SU-DHL-6 (cell line): Measurements from ENCODE around the gene SLC4A1.
"Not testable (repeated sequence)": the region's sequence is repeated elsewhere in the genome, so short reads cannot be mapped to it uniquely, and the experiment has no call there.

Experiments
- H2AFZ ChIP-seq: fragments of 200-600 bp; sonication (generic); 2 replicates; pipeline ENCODE4 v1.6.1; 2014; ENCODE audit warnings: low read depth, mild to moderate bottlenecking, moderate library complexity, mixed read lengths, antibody characterized with exemption, low read length; ENCODE audit not compliant: severe bottlenecking
- H3F3A ChIP-seq: fragments of 200-600 bp; shearing (Covaris generic); 2 replicates; pipeline ENCODE4 v1.6.0; 2016; ENCODE audit warnings: antibody characterized with exemption, mild to moderate bottlenecking; ENCODE audit not compliant: insufficient read depth
- H3K27ac ChIP-seq: fragments of 200-600 bp; sonication (generic); 2 replicates; pipeline ENCODE4 v1.5.1; 2016; ENCODE audit warnings: low read depth, mild to moderate bottlenecking, low read length, moderate library complexity, mixed read lengths
- H3K27me3 ChIP-seq: fragments of 200-600 bp; sonication (generic), shearing (Covaris generic); 2 replicates; pipeline ENCODE4 v1.6.0; 2014; ENCODE audit warnings: mild to moderate bottlenecking, low read length
- H3K36me3 ChIP-seq: fragments of 200-600 bp; sonication (generic); 2 replicates; pipeline ENCODE4 v1.6.1; 2014; ENCODE audit warnings: mild to moderate bottlenecking, low read length, mixed read lengths
- H3K4me2 ChIP-seq: fragments of 300-600, 200-600 bp; shearing (Covaris generic), sonication (generic); 2 replicates; pipeline ENCODE4 v1.6.0; 2014; ENCODE audit warnings: low read length, low read depth, mild to moderate bottlenecking; ENCODE audit not compliant: poor library complexity, severe bottlenecking
- H3K4me3 ChIP-seq: fragments of 200-600 bp; sonication (generic); 2 replicates; pipeline ENCODE4 v1.5.1; 2014; ENCODE audit warnings: antibody characterized with exemption, low read length, mild to moderate bottlenecking, mixed read lengths; ENCODE audit not compliant: insufficient read depth, poor library complexity, severe bottlenecking
- H3K79me2 ChIP-seq: fragments of 200-600 bp; sonication (generic); 2 replicates; pipeline ENCODE4 v1.6.1; 2014; ENCODE audit warnings: mild to moderate bottlenecking, low read length, moderate library complexity; ENCODE audit not compliant: insufficient read depth
- H3K9ac ChIP-seq: fragments of 200-600 bp; sonication (generic); 2 replicates; pipeline ENCODE4 v1.7.0; 2014; ENCODE audit warnings: mild to moderate bottlenecking, low read length
- H3K9me2 ChIP-seq: fragments of 200-600 bp; sonication (generic); replicated peaks from 2 replicates; pipeline ENCODE4 v1.6.1; 2014; ENCODE audit warnings: low read length; ENCODE audit not compliant: insufficient read depth
- H3K9me3 ChIP-seq: fragments of 200-600 bp; sonication (generic); 2 replicates; pipeline ENCODE4 v1.6.1; 2014; ENCODE audit warnings: low read length, mixed read lengths; ENCODE audit not compliant: insufficient read depth
- H4K20me1 ChIP-seq: fragments of 200-600 bp; sonication (generic); 2 replicates; pipeline ENCODE4 v1.6.1; 2014; ENCODE audit warnings: low read depth, mild to moderate bottlenecking, antibody characterized with exemption, low read length, moderate library complexity, mixed read lengths
- CTCF ChIP-seq: fragments of 200-600 bp; sonication (generic); IDR thresholded peaks from one replicate; pipeline ENCODE4 v1.5.1; 2017; ENCODE audit warnings: antibody characterized with exemption, mild to moderate bottlenecking, low read length, moderate library complexity; ENCODE audit not compliant: insufficient read depth, poor library complexity, severe bottlenecking
- EZH2phosphoT487 ChIP-seq: fragments of 200-600 bp; sonication (generic), shearing (Covaris generic); conservative IDR thresholded peaks from 2 replicates; pipeline ENCODE4 v1.6.1; 2018; ENCODE audit warnings: mild to moderate bottlenecking, antibody characterized with exemption, low read length, moderate library complexity, mixed read lengths

Gene SLC4A1

GRCh38 chr17:44241106-44241624 is 26.8 kb downstream of the SLC4A1 start:
- H3K27ac ChIP-seq, result no peak overlapping the region
- no peak overlapping the region for H3K4me2 ChIP-seq
- no peak overlapping the region for H2AFZ ChIP-seq
- no peaks in the 10 kb centered on the region for H3K27me3 ChIP-seq
- H3K79me2 ChIP-seq, result no peaks in the 10 kb centered on the region
- H3K9ac ChIP-seq, result no peak overlapping the region
- TF ChIP-seq CTCF, result no peak
- H3K9me2 ChIP-seq, result no peaks in the 10 kb centered on the region
- no peaks in the 10 kb centered on the region for H3K9me3 ChIP-seq
- no peaks in the 10 kb centered on the region for H3F3A ChIP-seq
- H3K4me3 ChIP-seq, result no peak overlapping the region
- no peaks in the 10 kb centered on the region for H3K36me3 ChIP-seq
- no peaks in the 10 kb centered on the region for H4K20me1 ChIP-seq

GRCh38 chr17:44237886-44238285 is 30.0 kb downstream of the SLC4A1 start:
- H3K9me2 ChIP-seq, H3K4me3 ChIP-seq, H4K20me1 ChIP-seq, H3K9me3 ChIP-seq, H3K27ac ChIP-seq, H3K36me3 ChIP-seq, H3K79me2 ChIP-seq, H3K27me3 ChIP-seq, H3F3A ChIP-seq, H3K9ac ChIP-seq, H3K4me2 ChIP-seq, H2AFZ ChIP-seq: not testable (repeated sequence)

GRCh38 chr17:44236444-44236991 is 31.4 kb downstream of the SLC4A1 start:
- Histone ChIP-seq H3K9me2 (no peaks in the 10 kb centered on the region), H3K9me3 (no peaks in the 10 kb centered on the region), H3K4me3 (no peak overlapping the region), H3K79me2 (no peaks in the 10 kb centered on the region), H2AFZ (no peak overlapping the region), H3K27ac (no peak overlapping the region), H3K27me3 (no peaks in the 10 kb centered on the region), H4K20me1 (no peaks in the 10 kb centered on the region), H3F3A (no peaks in the 10 kb centered on the region), H3K9ac (no peak overlapping the region), H3K4me2 (no peak overlapping the region), H3K36me3 (no peaks in the 10 kb centered on the region)
- TF ChIP-seq EZH2phosphoT487 (no peak), CTCF (no peak)

- no peaks in the 10 kb centered on the region for H3K27me3 ChIP-seq
- no peaks in the 10 kb centered on the region for H3K9me2 ChIP-seq
- no peak overlapping the region for H3K4me3 ChIP-seq
- no peaks in the 10 kb centered on the region for H3K9me3 ChIP-seq
- no peak overlapping the region for H3K27ac ChIP-seq
- no peak for TF ChIP-seq EZH2phosphoT487
- TF ChIP-seq CTCF, result no peak
- no peaks in the 10 kb centered on the region for H3K36me3 ChIP-seq
- H3K9ac ChIP-seq, result no peak overlapping the region
- no peaks in the 10 kb centered on the region for H4K20me1 ChIP-seq
- H3F3A ChIP-seq, result no peaks in the 10 kb centered on the region
- H3K79me2 ChIP-seq, result no peaks in the 10 kb centered on the region
- no peak overlapping the region for H2AFZ ChIP-seq
- no peak overlapping the region for H3K4me2 ChIP-seq
Measured at GRCh38 chr17:44235583-44235936, 32.4 kb downstream of the SLC4A1 start.
